CD4-positive, alpha-beta memory T cell (primary cell): ENCODE measurements around the gene F2R. TPM values are rescaled to one million over a fixed set of nuclear protein-coding genes. Genes with fewer than 3 reads are reported as not detected.
"Not testable (repeated sequence)": the region's sequence is repeated elsewhere in the genome, so short reads cannot be mapped to it uniquely, and the experiment has no call there.

Experiments used
- CTCF ChIA-PET: fragments of 350-600 bp; sonication (Branson Sonifier 250); formaldehyde crosslinking; loops from one replicate; lab custom pipeline; 2021; ENCODE audit warnings: inconsistent platforms; ENCODE audit not compliant: partially characterized antibody; lab: Charles Lee
- POLR2A ChIA-PET: fragments of 350-600 bp; sonication (Branson Sonifier 250); formaldehyde crosslinking; loops from one replicate; lab custom pipeline; 2021; ENCODE audit not compliant: partially characterized antibody; lab: Charles Lee
- DNase-seq, 5 donors: peaks; one replicate each; pipeline versions ENCODE4 v3.0.0 to v3.0.0-alpha.2; 2020 to 2022; ENCODE audit warnings: mixed read lengths in 1 of 5
- H3K27ac ChIP-seq: one replicate; pipeline ENCODE4 v1.7.0; 2013; ENCODE audit warnings: low read depth, low read length
- H3K27me3 ChIP-seq: 2 replicates; pipeline ENCODE4 v1.7.0; 2013; ENCODE audit warnings: mild to moderate bottlenecking, low read length, moderate library complexity; ENCODE audit not compliant: insufficient read depth
- H3K36me3 ChIP-seq: 2 replicates; pipeline ENCODE4 v1.7.0; 2013; ENCODE audit warnings: mild to moderate bottlenecking, low read length, moderate library complexity; ENCODE audit not compliant: insufficient read depth
- H3K4me1 ChIP-seq: 2 replicates; pipeline ENCODE4 v1.7.0; 2013; ENCODE audit warnings: mild to moderate bottlenecking, low read length, moderate library complexity; ENCODE audit not compliant: insufficient read depth
- H3K4me3 ChIP-seq, 2 donors: one replicate each; pipeline ENCODE4 v1.7.0; 2013; ENCODE audit warnings: low read length in 2 of 2, mild to moderate bottlenecking in 1 of 2
- H3K9me3 ChIP-seq, 2 donors: one replicate each; pipeline ENCODE4 v1.7.0; 2013; ENCODE audit warnings: low read length in 2 of 2, control low read depth in 1 of 2; ENCODE audit not compliant: control insufficient read depth in 1 of 2
- H3K27ac Mint-ChIP-seq, 7 donors: one replicate each; pipeline ENCODE4 v1.8.0; 2020 to 2021; ENCODE audit warnings: mixed read lengths in 7 of 7, mild to moderate bottlenecking in 6 of 7, inconsistent platforms in 3 of 7, moderate library complexity in 3 of 7
- H3K27me3 Mint-ChIP-seq, 2 donors: one replicate each; pipeline ENCODE4 v1.8.0; 2020 to 2021; ENCODE audit warnings: mixed read lengths in 2 of 2
- H3K36me3 Mint-ChIP-seq, 2 donors: one replicate each; pipeline ENCODE4 v1.8.0; 2020 to 2021; ENCODE audit warnings: mixed read lengths in 2 of 2, inconsistent platforms in 1 of 2, mild to moderate bottlenecking in 1 of 2
- H3K4me1 Mint-ChIP-seq, 4 donors: one replicate each; pipeline ENCODE4 v1.8.0; 2020 to 2021; ENCODE audit warnings: mixed read lengths in 4 of 4, mild to moderate bottlenecking in 1 of 4
- H3K4me3 Mint-ChIP-seq, 8 donors: one replicate each; pipeline ENCODE4 v1.8.0; 2020 to 2021; ENCODE audit warnings: mixed read lengths in 8 of 8, mild to moderate bottlenecking in 7 of 8, moderate library complexity in 6 of 8, inconsistent platforms in 3 of 8
- H3K9me3 Mint-ChIP-seq, 8 donors: one replicate each; pipeline ENCODE4 v1.8.0; 2020 to 2021; ENCODE audit warnings: mixed read lengths in 8 of 8, mild to moderate bottlenecking in 5 of 8, inconsistent platforms in 3 of 8, moderate library complexity in 1 of 8
- intact Hi-C: fragments of 100-400 bp; cut with micrococcal nuclease; formaldehyde crosslinking; loops from one replicate; pipeline ENCODE4 v1.15.1; 2023
- polyA plus RNA-seq, 2 donors: library from polyadenylated mRNA; unstranded; fragments of 300-500 nt; fragmentation: Illumina TruSeq; gene quantifications; one replicate each; pipeline ENCODE4 v1.2.3, GENCODE V29; 2021
- total RNA-seq, 2 experiments: library from RNA; stranded (reverse); gene quantifications; one replicate each; pipeline ENCODE4 v1.2.3, GENCODE V29; 2021

F2R gene
- total and polyA plus RNA-seq, 4 experiments from 2014 or later: 6.7 to 14.6 (median 10.7) TPM

DNA sequence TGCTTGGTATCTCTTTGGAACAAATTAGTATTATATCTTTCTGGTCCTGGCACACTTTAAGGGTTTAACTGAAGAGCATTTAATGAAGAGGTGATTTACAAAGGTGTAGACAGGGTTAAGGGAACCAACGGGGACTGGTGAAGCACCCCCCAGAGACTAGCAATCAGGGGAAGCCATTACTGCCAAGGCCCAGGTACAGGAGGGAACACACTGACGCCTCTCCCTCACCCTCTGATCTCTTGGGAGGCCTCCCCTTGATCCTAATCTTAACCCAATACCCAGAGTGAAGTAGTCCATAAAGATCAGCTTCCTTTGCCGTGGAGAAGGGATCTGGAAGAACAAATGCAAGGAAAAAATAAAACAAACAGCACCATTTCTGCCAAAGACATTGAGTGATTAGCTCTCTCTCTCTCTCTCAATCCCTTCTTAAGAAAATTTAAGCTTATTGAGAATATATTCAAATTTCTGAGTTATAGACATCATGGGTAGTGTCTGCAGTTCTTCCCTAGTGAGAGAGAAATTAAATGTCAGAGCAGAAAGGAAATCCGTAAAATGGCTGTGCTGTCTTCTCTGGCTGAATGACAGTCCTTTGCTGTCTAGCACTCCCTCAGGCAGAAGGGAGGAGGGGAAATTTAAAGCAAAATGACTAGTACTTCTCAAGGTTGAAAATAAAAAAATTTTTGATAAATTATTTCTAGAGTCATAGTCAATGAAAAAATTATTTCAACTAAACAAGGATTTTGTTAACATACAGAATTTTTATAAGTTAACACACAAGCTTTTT, 20.0 kb downstream of the F2R start:
- H3K36me3 Mint-ChIP-seq: no peaks in the 10 kb centered on the region
- intact Hi-C loops: loop anchor here (10.0 kb wide), 2 partner anchors 299 to 331 kb away; partner anchors contain the start of genes AGGF1 and IQGAP2
- peaks cover 65% of the 10 kb centered on the region for H3K4me1 ChIP-seq

DNA sequence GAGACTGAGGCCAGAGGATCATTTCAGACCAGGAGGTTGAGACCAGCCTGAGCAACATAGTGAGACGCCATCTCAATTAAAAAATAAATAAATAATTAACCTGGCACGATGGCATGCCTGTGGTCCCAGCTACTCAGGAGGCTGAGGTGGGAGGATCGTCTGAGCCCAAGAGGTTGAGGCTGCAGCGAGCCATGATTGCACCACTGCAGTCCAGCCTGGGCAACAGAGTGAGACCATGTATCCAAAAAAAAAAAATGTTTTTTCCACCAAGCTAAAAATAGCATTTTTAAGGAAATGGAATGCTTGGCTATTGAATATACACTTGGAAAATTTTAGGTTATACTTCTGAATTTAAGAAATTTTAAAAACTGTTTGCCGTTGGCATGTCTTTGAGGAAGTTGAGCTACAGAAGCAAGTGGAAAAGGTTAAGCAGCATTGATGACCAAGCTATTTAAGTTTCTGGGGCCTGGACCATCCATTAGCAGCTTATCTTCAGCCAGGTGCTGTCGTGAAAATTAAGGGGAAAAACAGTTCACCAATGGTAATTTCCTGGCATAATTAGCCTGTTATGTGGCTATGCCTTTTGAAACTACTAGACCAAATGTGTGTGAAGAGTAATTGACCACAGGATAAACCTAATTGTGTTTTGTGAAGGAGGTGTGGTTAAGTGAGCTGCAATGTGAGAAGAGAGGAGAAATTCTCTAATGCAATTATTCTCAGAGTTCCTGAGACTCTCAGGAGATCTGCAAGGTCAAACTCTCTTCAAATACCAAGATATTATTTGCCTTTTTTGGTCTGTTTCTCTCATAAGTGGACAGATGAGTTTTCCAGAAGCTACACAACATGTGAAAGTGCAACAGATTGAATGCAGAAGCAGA, 21.0 kb downstream of the F2R start:
- Histone ChIP-seq H3K9me3 (no peaks in the 10 kb centered on the region), H3K4me3 (no peak overlapping the region), H3K27ac (no peak overlapping the region), H3K27me3 (no peaks in the 10 kb centered on the region), H3K4me1 (peaks cover 62% of the 10 kb centered on the region), H3K36me3 (no peaks in the 10 kb centered on the region)
- Mint-ChIP-seq H3K4me3 (peak overlapping the region in 4 of 8 donors; percentile 17 to 49 (median 20)), H3K36me3 (no peaks in the 10 kb centered on the region), H3K27me3 (no peaks in the 10 kb centered on the region), H3K27ac (peak overlapping the region; percentile 60 to 92 (median 86)), H3K9me3 (no peaks in the 10 kb centered on the region), H3K4me1 (peaks cover 28 to 71% (median 50%) of the 10 kb centered on the region in 4 donors)
- ChIA-PET CTCF (interaction anchor here (3.4 to 6.2 kb wide), 3 partner anchors 15 to 38 kb away, joined by 13 to 83 read pairs (median 40); partner anchors contain the start of gene F2R), POLR2A (interaction anchor here (0.7 to 4.2 kb wide), 7 partner anchors 12 to 1228 kb away, joined by 3 to 41 read pairs (median 3); partner anchors contain the start of genes F2R and IQGAP2)
- peak in 1 of 5 donors; percentile 19 for DNase-seq
- intact Hi-C loops: loop anchor here (10.0 kb wide), 2 partner anchors 298 to 332 kb away; partner anchors contain the start of genes AGGF1 and IQGAP2

More for the DNA sequence above, 20.0 kb downstream of the F2R start:
- no peaks in the 10 kb centered on the region for H3K27me3 ChIP-seq
- no peak for DNase-seq
- peaks cover 0 to 1% (median 0%) of the 10 kb centered on the region in 8 donors for H3K9me3 Mint-ChIP-seq
- peak overlapping the region in 3 of 8 donors; percentile 17 to 40 (median 31) for H3K4me3 Mint-ChIP-seq
- H3K4me1 Mint-ChIP-seq: peaks cover 26 to 66% (median 49%) of the 10 kb centered on the region in 4 donors
- H3K27ac ChIP-seq: no peak overlapping the region
- H3K27ac Mint-ChIP-seq: peak overlapping the region; percentile 37 to 92 (median 88)
- ChIA-PET CTCF (interaction anchor here (3.4 to 6.2 kb wide), 3 partner anchors 14 to 39 kb away, joined by 13 to 83 read pairs (median 40); partner anchors contain the start of gene F2R), POLR2A (interaction anchor here (0.6 to 1.1 kb wide), 4 partner anchors 14 to 1227 kb away, joined by 3 to 4 read pairs (median 3); partner anchors contain the start of gene IQGAP2)
- H3K36me3 ChIP-seq: no peaks in the 10 kb centered on the region
- no peaks in the 10 kb centered on the region for H3K27me3 Mint-ChIP-seq
- no peak overlapping the region for H3K4me3 ChIP-seq
- H3K9me3 ChIP-seq: no peaks in the 10 kb centered on the region

- H3K27ac Mint-ChIP-seq: peak overlapping the region; percentile 53 to 97 (median 91)
- H3K27me3 ChIP-seq: no peaks in the 10 kb centered on the region
- intact Hi-C loops: loop anchor here (10.0 kb wide), 2 partner anchors 297 to 333 kb away; partner anchors contain the start of genes AGGF1 and IQGAP2
- CTCF ChIA-PET: interaction anchor here (1.3 to 6.2 kb wide), 4 partner anchors 16 to 37 kb away, joined by 4 to 83 read pairs (median 26); partner anchors contain the start of gene F2R
- no peak for DNase-seq
- H3K36me3 ChIP-seq: no peaks in the 10 kb centered on the region
- no peak overlapping the region for H3K27ac ChIP-seq
- POLR2A ChIA-PET: interaction anchor here (0.8 to 4.2 kb wide), 6 partner anchors 11 to 334 kb away, joined by 3 to 41 read pairs (median 4); partner anchors contain the start of gene F2R
- peak overlapping the region in 2 of 8 donors; percentile 61 to 80 for H3K4me3 Mint-ChIP-seq
- H3K9me3 ChIP-seq: no peaks in the 10 kb centered on the region
- H3K9me3 Mint-ChIP-seq: no peaks in the 10 kb centered on the region
- peaks cover 23 to 64% (median 42%) of the 10 kb centered on the region in 4 donors for H3K4me1 Mint-ChIP-seq
- H3K4me1 ChIP-seq: peaks cover 53% of the 10 kb centered on the region
- no peaks in the 10 kb centered on the region for H3K27me3 Mint-ChIP-seq
- H3K4me3 ChIP-seq: no peak overlapping the region
- H3K36me3 Mint-ChIP-seq: no peaks in the 10 kb centered on the region
Observed at GRCh38 chr5:76737846-76738245, 21.9 kb downstream of the F2R start.

DNA sequence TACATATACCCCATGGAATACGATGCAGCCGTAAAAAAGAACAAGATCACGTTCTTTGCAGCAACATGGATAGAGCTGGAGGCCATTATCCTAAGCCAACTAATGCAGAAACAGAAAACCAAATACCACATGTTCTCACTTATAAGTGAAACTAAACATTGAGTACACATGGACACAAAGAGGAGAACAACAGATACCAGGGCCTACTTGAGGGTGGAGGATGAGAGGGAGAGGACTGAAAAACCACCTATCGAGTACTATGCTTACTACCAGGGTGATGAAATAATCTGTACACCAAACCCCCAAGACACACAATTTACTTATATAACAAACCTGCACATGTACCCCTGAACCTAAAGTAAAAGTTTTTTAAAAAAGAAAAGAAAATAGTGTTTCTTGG, 25.6 kb downstream of the F2R start:
- H3K9me3 ChIP-seq, H3K36me3 ChIP-seq, H3K27me3 ChIP-seq, intact Hi-C loops, H3K9me3 Mint-ChIP-seq, H3K36me3 Mint-ChIP-seq, H3K27ac ChIP-seq, H3K4me3 ChIP-seq, H3K27me3 Mint-ChIP-seq, H3K4me3 Mint-ChIP-seq, DNase-seq: not testable (repeated sequence)
- Mint-ChIP-seq H3K4me1 (peaks cover 16 to 40% (median 26%) of the 10 kb centered on the region in 4 donors), H3K27ac (peak overlapping the region in 3 of 7 donors; percentile 18 to 62 (median 32))
- POLR2A ChIA-PET: interaction anchor here (0.9 to 1.1 kb wide), 2 partner anchors 8 to 9 kb away, joined by 3 to 4 read pairs; no protein-coding TSS in a partner anchor
- H3K4me1 ChIP-seq: peaks cover 33% of the 10 kb centered on the region
- CTCF ChIA-PET: interaction anchor here (0.7 to 6.2 kb wide), 5 partner anchors 24 to 39 kb away, joined by 3 to 83 read pairs (median 28); partner anchors contain the start of gene F2R

- no peaks in the 10 kb centered on the region for H3K27me3 Mint-ChIP-seq
- no peaks in the 10 kb centered on the region for H3K9me3 ChIP-seq
- H3K4me1 Mint-ChIP-seq: peaks cover 11 to 32% (median 20%) of the 10 kb centered on the region in 4 donors
- no peaks in the 10 kb centered on the region for H3K36me3 Mint-ChIP-seq
- no peaks in the 10 kb centered on the region for H3K36me3 ChIP-seq
- intact Hi-C loops: no loop called here
- H3K27ac ChIP-seq: no peak overlapping the region
- no peak overlapping the region for H3K27ac Mint-ChIP-seq
- ChIA-PET POLR2A (interaction anchor here (1.1 kb wide), 1 partner anchor 9 kb away, joined by 4 read pairs; no protein-coding TSS in a partner anchor), CTCF (interaction anchor here (0.9 to 3.6 kb wide), 3 partner anchors 10 to 32 kb away, joined by 3 to 28 read pairs (median 4); no protein-coding TSS in a partner anchor)
- no peak overlapping the region for H3K4me3 ChIP-seq
- H3K27me3 ChIP-seq: no peaks in the 10 kb centered on the region
- H3K4me1 ChIP-seq: peaks cover 22% of the 10 kb centered on the region
- no peaks in the 10 kb centered on the region for H3K9me3 Mint-ChIP-seq
- no peak overlapping the region for H3K4me3 Mint-ChIP-seq
- no peak for DNase-seq
Observed at GRCh38 chr5:76742583-76742982, 26.7 kb downstream of the F2R start.

- H3K4me3 ChIP-seq: no peak overlapping the region
- Mint-ChIP-seq H3K4me1 (peaks cover 1 to 11% (median 5%) of the 10 kb centered on the region in 4 donors), H3K27ac (no peak overlapping the region), H3K27me3 (peaks cover 0 to 3% of the 10 kb centered on the region in 2 donors), H3K9me3 (no peaks in the 10 kb centered on the region), H3K36me3 (no peaks in the 10 kb centered on the region), H3K4me3 (no peak overlapping the region)
- no peak for DNase-seq
- H3K27me3 ChIP-seq: no peaks in the 10 kb centered on the region
- POLR2A ChIA-PET: interaction anchor here (0.6 to 0.7 kb wide), 2 partner anchors 15 to 416 kb away, joined by 3 read pairs; no protein-coding TSS in a partner anchor
- H3K36me3 ChIP-seq: no peaks in the 10 kb centered on the region
- intact Hi-C loops: no loop called here
- H3K27ac ChIP-seq: no peak overlapping the region
- H3K4me1 ChIP-seq: peaks cover 2% of the 10 kb centered on the region
- H3K9me3 ChIP-seq: no peaks in the 10 kb centered on the region
- CTCF ChIA-PET: interaction anchor here (0.7 to 3.6 kb wide), 3 partner anchors 30 to 105 kb away, joined by 3 to 28 read pairs (median 5); partner anchors contain the start of gene S100Z
Observed at GRCh38 chr5:76744632-76745031, 28.7 kb downstream of the F2R start.
